Liver (tissue), 9 donors: ENCODE data around the gene TRHDE. TPM values are rescaled to one million over a fixed set of nuclear protein-coding genes. Genes with fewer than 3 reads are reported as not detected.

ENCODE experiments used
- DNase-seq: peaks from one replicate; pipeline ENCODE4 v3.0.0-alpha.2; 2017; ENCODE audit warnings: low spot score
- H3K27ac ChIP-seq, 2 donors: one replicate each; pipeline ENCODE4 v1.7.0; 2013; ENCODE audit warnings: inconsistent platforms in 2 of 2, low read length in 2 of 2, control low read depth in 1 of 2, low read depth in 1 of 2, mild to moderate bottlenecking in 1 of 2
- H3K27me3 ChIP-seq, 4 donors: one replicate each; pipeline versions ENCODE4 v1.6.1 to v1.7.0; 2013; ENCODE audit warnings: low read length in 3 of 4, inconsistent platforms in 1 of 4, mild to moderate bottlenecking in 1 of 4, moderate library complexity in 1 of 4; ENCODE audit not compliant: control insufficient read depth in 4 of 4, insufficient read depth in 4 of 4
- H3K36me3 ChIP-seq, 4 donors: one replicate each; pipeline versions ENCODE4 v1.6.1 to v1.7.0; 2013; ENCODE audit warnings: low read length in 3 of 4, mild to moderate bottlenecking in 3 of 4, low read depth in 1 of 4, moderate library complexity in 1 of 4; ENCODE audit not compliant: control insufficient read depth in 4 of 4, insufficient read depth in 3 of 4
- H3K4me1 ChIP-seq, 4 donors: one replicate each; pipeline versions ENCODE4 v1.6.1 to v1.7.0; 2013; ENCODE audit warnings: low read length in 3 of 4, mild to moderate bottlenecking in 3 of 4, moderate library complexity in 1 of 4; ENCODE audit not compliant: control insufficient read depth in 4 of 4, insufficient read depth in 4 of 4
- H3K4me3 ChIP-seq, 3 donors: one replicate each; pipeline versions ENCODE4 v1.6.1 to v1.7.0; 2013; ENCODE audit warnings: low read length in 3 of 3, control low read depth in 1 of 3, low read depth in 1 of 3, mild to moderate bottlenecking in 1 of 3
- H3K9ac ChIP-seq, 2 donors: one replicate each; pipeline ENCODE4 v1.7.0; 2013; ENCODE audit warnings: low read length in 2 of 2, mild to moderate bottlenecking in 2 of 2, moderate library complexity in 2 of 2, control low read depth in 1 of 2, low read depth in 1 of 2
- H3K9me3 ChIP-seq, 4 donors: one replicate each; pipeline versions ENCODE4 v1.6.1 to v1.7.0; 2013; ENCODE audit warnings: low read length in 3 of 4; ENCODE audit not compliant: control insufficient read depth in 4 of 4
- EGR1 ChIP-seq, 2 donors: IDR thresholded peaks; 2 replicates each; pipeline ENCODE4 v1.6.1; 2016 to 2018; ENCODE audit warnings: antibody characterized with exemption in 2 of 2, low read depth in 2 of 2
- FOXA1 ChIP-seq: IDR thresholded peaks from 2 replicates; pipeline ENCODE4 v1.6.1; 2016; ENCODE audit warnings: antibody characterized with exemption
- FOXA2 ChIP-seq: IDR thresholded peaks from 2 replicates; pipeline ENCODE4 v1.6.1; 2016; ENCODE audit warnings: antibody characterized with exemption
- GABPA ChIP-seq, 2 donors: IDR thresholded peaks in 1 of 2; conservative IDR thresholded peaks in 1 of 2; 2 replicates each; pipeline ENCODE4 v1.6.1; 2016; ENCODE audit warnings: antibody characterized with exemption in 2 of 2, mild to moderate bottlenecking in 1 of 2, moderate library complexity in 1 of 2
- HNF4A ChIP-seq, 2 donors: conservative IDR thresholded peaks; 2 replicates each; pipeline ENCODE4 v1.6.1; 2016; ENCODE audit warnings: antibody characterized with exemption in 2 of 2, mild to moderate bottlenecking in 2 of 2
- HNF4G ChIP-seq: IDR thresholded peaks from 2 replicates; pipeline ENCODE4 v1.6.1; 2016; ENCODE audit warnings: antibody characterized with exemption
- JUND ChIP-seq, 2 donors: IDR thresholded peaks; 2 replicates each; pipeline ENCODE4 v1.6.1; 2016; ENCODE audit warnings: antibody characterized with exemption in 2 of 2
- NR2F2 ChIP-seq: IDR thresholded peaks from 2 replicates; pipeline ENCODE4 v1.6.1; 2016; ENCODE audit warnings: antibody characterized with exemption
- RAD21 ChIP-seq, 2 donors: IDR thresholded peaks; 2 replicates each; pipeline ENCODE4 v1.6.1; 2016; ENCODE audit warnings: antibody characterized with exemption in 2 of 2, mild to moderate bottlenecking in 2 of 2
- RXRA ChIP-seq, 2 donors: IDR thresholded peaks; 2 replicates each; pipeline ENCODE4 v1.6.1; 2017 to 2018; ENCODE audit warnings: antibody characterized with exemption in 2 of 2, mild to moderate bottlenecking in 1 of 2
- SP1 ChIP-seq: IDR thresholded peaks from 2 replicates; pipeline ENCODE4 v1.6.1; 2018; ENCODE audit warnings: antibody characterized with exemption, mild to moderate bottlenecking
- YY1 ChIP-seq: IDR thresholded peaks from 2 replicates; pipeline ENCODE4 v1.6.1; 2016; ENCODE audit warnings: antibody characterized with exemption, mild to moderate bottlenecking
- WGBS: extraction: QIAGEN DNeasy Blood & Tissue Kit; methylation state at CpG from one replicate; pipeline ENCODE4 v1.1.7; 2013; 5-methylcytosine and 5-hydroxymethylcytosine counted together
- polyA plus RNA-seq, 2 donors: library from polyadenylated mRNA; stranded (reverse) in 1 of 2; unstranded in 1 of 2; fragments of 200-250 nt in 1 of 2; fragments of >200 nt in 1 of 2; fragmentation: Nextera tagmentation in 1 of 2; extraction: Ambion mirVana in 1 of 2; gene quantifications; one replicate each; pipeline versions ENCODE4 v1.2.1 to v1.2.3, GENCODE V29; 2013 to 2015
- total RNA-seq, 2 donors: library from RNA; depleted of rRNA; stranded (reverse); fragments of >200 nt; gene quantifications; one replicate each; pipeline ENCODE4 v1.2.3, GENCODE V29; 2014
- TF ChIP-seq, protein P1 (sequence below): IDR thresholded peaks from 2 replicates; pipeline ENCODE4 v1.6.1; 2016; ENCODE audit warnings: antibody characterized with exemption
- TF ChIP-seq, protein P2 (sequence below): IDR thresholded peaks from 2 replicates; pipeline ENCODE4 v1.6.1; 2016; ENCODE audit warnings: antibody characterized with exemption
- TF ChIP-seq, protein P3 (sequence below): IDR thresholded peaks from 2 replicates; pipeline ENCODE4 v1.6.1; 2016; ENCODE audit warnings: antibody characterized with exemption, mild to moderate bottlenecking
- TF ChIP-seq, protein P4 (sequence below): fragments of 150-350 bp; IDR thresholded peaks from 2 replicates; pipeline ENCODE4 v1.5.1; 2017; ENCODE audit warnings: improper control_type of control experiment, low read depth, low read length; ENCODE audit not compliant: missing input control
- donor health status: healthy.
- donor health status: healthy.
- donor health status: healthy.
- donor health status: healthy.
- donor health status: healthy.

Gene TRHDE
- total and polyA plus RNA-seq, 4 donors: 0.05 to 0.17 (median 0.14) TPM; not detected in 1

DNA sequence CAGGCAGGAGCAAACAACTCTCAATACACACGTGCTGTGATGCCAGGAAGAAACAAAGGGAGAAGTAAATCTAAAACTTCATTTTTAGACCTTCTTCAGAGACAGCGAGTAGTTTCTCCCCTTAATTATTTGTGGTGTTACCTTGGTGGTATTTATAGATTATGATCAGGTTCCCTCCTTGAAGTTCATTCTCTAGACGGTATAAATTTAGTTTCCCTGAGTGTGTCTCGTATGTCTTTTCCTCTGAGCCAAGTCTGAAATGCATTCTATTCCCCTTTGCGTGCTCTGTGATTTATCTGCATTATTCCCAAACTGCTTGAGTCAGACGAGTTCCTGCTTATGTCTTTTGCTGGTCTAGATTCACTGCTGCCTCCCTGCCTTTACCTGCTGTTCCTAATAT is 65.2 kb downstream of the TRHDE start:
- Histone ChIP-seq H3K27me3 (no peaks in the 10 kb centered on the region), H3K4me3 (no peak overlapping the region), H3K9me3 (no peaks in the 10 kb centered on the region), H3K4me1 (no peaks in the 10 kb centered on the region), H3K36me3 (no peaks in the 10 kb centered on the region), H3K9ac (no peak overlapping the region), H3K27ac (no peak overlapping the region)
- TF ChIP-seq HNF4G (no peak), NR2F2 (no peak), FOXA2 (no peak), JUND (IDR thresholded peaks at IDR 0.05) (no peak), RXRA (IDR thresholded peaks at IDR 0.05) (no peak), RAD21 (IDR thresholded peaks at IDR 0.05) (no peak), SP1 (no peak), FOXA1 (no peak), YY1 (no peak)
- TF ChIP-seq, protein P1, sequence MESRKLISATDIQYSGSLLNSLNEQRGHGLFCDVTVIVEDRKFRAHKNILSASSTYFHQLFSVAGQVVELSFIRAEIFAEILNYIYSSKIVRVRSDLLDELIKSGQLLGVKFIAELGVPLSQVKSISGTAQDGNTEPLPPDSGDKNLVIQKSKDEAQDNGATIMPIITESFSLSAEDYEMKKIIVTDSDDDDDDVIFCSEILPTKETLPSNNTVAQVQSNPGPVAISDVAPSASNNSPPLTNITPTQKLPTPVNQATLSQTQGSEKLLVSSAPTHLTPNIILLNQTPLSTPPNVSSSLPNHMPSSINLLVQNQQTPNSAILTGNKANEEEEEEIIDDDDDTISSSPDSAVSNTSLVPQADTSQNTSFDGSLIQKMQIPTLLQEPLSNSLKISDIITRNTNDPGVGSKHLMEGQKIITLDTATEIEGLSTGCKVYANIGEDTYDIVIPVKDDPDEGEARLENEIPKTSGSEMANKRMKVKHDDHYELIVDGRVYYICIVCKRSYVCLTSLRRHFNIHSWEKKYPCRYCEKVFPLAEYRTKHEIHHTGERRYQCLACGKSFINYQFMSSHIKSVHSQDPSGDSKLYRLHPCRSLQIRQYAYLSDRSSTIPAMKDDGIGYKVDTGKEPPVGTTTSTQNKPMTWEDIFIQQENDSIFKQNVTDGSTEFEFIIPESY: no peak
- TF ChIP-seq, protein P2, sequence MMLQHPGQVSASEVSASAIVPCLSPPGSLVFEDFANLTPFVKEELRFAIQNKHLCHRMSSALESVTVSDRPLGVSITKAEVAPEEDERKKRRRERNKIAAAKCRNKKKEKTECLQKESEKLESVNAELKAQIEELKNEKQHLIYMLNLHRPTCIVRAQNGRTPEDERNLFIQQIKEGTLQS: no peak
- TF ChIP-seq, protein P3, sequence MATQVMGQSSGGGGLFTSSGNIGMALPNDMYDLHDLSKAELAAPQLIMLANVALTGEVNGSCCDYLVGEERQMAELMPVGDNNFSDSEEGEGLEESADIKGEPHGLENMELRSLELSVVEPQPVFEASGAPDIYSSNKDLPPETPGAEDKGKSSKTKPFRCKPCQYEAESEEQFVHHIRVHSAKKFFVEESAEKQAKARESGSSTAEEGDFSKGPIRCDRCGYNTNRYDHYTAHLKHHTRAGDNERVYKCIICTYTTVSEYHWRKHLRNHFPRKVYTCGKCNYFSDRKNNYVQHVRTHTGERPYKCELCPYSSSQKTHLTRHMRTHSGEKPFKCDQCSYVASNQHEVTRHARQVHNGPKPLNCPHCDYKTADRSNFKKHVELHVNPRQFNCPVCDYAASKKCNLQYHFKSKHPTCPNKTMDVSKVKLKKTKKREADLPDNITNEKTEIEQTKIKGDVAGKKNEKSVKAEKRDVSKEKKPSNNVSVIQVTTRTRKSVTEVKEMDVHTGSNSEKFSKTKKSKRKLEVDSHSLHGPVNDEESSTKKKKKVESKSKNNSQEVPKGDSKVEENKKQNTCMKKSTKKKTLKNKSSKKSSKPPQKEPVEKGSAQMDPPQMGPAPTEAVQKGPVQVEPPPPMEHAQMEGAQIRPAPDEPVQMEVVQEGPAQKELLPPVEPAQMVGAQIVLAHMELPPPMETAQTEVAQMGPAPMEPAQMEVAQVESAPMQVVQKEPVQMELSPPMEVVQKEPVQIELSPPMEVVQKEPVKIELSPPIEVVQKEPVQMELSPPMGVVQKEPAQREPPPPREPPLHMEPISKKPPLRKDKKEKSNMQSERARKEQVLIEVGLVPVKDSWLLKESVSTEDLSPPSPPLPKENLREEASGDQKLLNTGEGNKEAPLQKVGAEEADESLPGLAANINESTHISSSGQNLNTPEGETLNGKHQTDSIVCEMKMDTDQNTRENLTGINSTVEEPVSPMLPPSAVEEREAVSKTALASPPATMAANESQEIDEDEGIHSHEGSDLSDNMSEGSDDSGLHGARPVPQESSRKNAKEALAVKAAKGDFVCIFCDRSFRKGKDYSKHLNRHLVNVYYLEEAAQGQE: no peak
- 63% methylated on average over 6 of the region's 6 CpGs for WGBS
- DNase-seq: no peak

DNA sequence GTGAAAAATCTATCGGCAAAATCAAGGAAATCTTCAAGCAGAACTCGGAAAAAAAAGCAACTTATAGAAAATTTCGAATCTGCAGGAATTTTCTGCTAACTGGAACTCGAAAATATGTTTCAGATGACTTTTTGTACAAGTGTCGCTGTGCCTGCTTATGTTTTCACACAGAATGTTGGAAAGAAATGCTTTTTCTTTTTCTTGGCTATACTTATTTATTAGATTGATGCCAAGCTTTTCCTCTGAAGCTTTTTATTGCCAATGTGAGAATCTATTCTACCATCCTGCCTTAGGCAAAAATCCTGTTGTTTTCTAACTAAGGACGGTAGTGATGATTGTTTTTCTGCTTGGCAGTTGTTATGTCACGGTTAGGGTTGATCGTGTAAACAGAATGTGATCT is 65.8 kb downstream of the TRHDE start:
- Histone ChIP-seq H3K27me3 (no peaks in the 10 kb centered on the region), H3K36me3 (no peaks in the 10 kb centered on the region), H3K9ac (no peak overlapping the region), H3K4me1 (no peaks in the 10 kb centered on the region), H3K9me3 (no peaks in the 10 kb centered on the region), H3K4me3 (no peak overlapping the region), H3K27ac (no peak overlapping the region)
- 79% methylated on average over 8 of the region's 8 CpGs for WGBS
- DNase-seq: no peak
- TF ChIP-seq FOXA1 (no peak), GABPA (IDR thresholded peaks at IDR 0.05 in 1 of 2, conservative IDR thresholded peaks at IDR 0.05 in 1 of 2) (no peak), EGR1 (IDR thresholded peaks at IDR 0.05; ENCODE audit: low read depth in 2 of 2) (no peak), HNF4A (conservative IDR thresholded peaks at IDR 0.05) (no peak), RAD21 (IDR thresholded peaks at IDR 0.05) (no peak), NR2F2 (no peak), HNF4G (no peak)
- TF ChIP-seq, protein P4, sequence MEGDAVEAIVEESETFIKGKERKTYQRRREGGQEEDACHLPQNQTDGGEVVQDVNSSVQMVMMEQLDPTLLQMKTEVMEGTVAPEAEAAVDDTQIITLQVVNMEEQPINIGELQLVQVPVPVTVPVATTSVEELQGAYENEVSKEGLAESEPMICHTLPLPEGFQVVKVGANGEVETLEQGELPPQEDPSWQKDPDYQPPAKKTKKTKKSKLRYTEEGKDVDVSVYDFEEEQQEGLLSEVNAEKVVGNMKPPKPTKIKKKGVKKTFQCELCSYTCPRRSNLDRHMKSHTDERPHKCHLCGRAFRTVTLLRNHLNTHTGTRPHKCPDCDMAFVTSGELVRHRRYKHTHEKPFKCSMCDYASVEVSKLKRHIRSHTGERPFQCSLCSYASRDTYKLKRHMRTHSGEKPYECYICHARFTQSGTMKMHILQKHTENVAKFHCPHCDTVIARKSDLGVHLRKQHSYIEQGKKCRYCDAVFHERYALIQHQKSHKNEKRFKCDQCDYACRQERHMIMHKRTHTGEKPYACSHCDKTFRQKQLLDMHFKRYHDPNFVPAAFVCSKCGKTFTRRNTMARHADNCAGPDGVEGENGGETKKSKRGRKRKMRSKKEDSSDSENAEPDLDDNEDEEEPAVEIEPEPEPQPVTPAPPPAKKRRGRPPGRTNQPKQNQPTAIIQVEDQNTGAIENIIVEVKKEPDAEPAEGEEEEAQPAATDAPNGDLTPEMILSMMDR: no peak
- TF ChIP-seq, protein P2: no peak
- TF ChIP-seq, protein P3: no peak
